Vagina (tissue), 2 donors: ENCODE results near the gene PTTG1IP2.

Source experiments
- POLR2AphosphoS5 ChIP-seq, 2 donors: sonication (generic); formaldehyde crosslinking; IDR thresholded peaks; one replicate each; pipeline ENCODE4 v1.9.0; 2017; ENCODE audit warnings: antibody characterized with exemption in 2 of 2, mild to moderate bottlenecking in 2 of 2, low read depth in 1 of 2; ENCODE audit not compliant: insufficient read depth in 1 of 2
- TF ChIP-seq, protein P1 (sequence below), 3 experiments: fragments of 450-650 bp in 2 of 3; fragments of 200-600 bp in 1 of 3; sonication (generic) in 1 of 3; IDR thresholded peaks; one replicate each; pipeline ENCODE4 v1.5.1; 2017 to 2019; ENCODE audit warnings: antibody characterized with exemption in 3 of 3, mild to moderate bottlenecking in 2 of 3, moderate library complexity in 2 of 3

DNA sequence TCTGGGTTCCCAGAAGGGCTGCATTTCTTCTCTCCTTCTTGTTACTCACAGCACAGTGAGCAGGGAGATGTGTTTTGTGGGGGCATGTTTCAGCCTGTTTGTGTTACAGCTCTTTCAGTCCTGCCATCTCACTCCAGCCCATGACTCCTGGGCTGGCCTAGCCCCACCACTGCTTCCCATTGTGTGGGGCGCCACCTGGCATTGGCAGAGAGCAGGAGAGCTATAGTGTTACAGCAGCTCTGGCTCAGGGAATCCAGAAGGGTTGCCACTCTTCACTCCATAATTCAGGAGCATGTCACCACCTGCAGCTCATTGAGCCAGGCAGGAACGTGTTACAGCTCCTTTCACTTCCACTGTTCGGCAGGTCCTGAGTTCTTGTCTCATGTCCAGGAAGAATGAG lies 36.2 kb upstream of the PTTG1IP2 start:
- TF ChIP-seq, protein P1, sequence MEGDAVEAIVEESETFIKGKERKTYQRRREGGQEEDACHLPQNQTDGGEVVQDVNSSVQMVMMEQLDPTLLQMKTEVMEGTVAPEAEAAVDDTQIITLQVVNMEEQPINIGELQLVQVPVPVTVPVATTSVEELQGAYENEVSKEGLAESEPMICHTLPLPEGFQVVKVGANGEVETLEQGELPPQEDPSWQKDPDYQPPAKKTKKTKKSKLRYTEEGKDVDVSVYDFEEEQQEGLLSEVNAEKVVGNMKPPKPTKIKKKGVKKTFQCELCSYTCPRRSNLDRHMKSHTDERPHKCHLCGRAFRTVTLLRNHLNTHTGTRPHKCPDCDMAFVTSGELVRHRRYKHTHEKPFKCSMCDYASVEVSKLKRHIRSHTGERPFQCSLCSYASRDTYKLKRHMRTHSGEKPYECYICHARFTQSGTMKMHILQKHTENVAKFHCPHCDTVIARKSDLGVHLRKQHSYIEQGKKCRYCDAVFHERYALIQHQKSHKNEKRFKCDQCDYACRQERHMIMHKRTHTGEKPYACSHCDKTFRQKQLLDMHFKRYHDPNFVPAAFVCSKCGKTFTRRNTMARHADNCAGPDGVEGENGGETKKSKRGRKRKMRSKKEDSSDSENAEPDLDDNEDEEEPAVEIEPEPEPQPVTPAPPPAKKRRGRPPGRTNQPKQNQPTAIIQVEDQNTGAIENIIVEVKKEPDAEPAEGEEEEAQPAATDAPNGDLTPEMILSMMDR (IDR thresholded peaks at IDR 0.05): no peak
- TF ChIP-seq POLR2AphosphoS5 (IDR thresholded peaks at IDR 0.05; ENCODE audit: insufficient read depth in 1 of 2, low read depth in 1 of 2): no peak
